HuH-7 (cell line): Measurements from ENCODE around the gene TAF10.

Source experiments
- DNase-seq: peaks from one replicate; pipeline ENCODE4 v3.0.0; 2011; ENCODE audit warnings: low spot score

Gene TAF10

GRCh38 chr11:6640985-6641701 is 29.1 kb upstream of the TAF10 start:
- no peak for DNase-seq

- DNase-seq: no peak
These were observed 28.3 kb upstream of the TAF10 start for GRCh38 chr11:6640036-6640984.

GRCh38 chr11:6638429-6638828 is 26.4 kb upstream of the TAF10 start:
- DNase-seq: no peak

- DNase-seq: no peak
These were observed 25.9 kb upstream of the TAF10 start for GRCh38 chr11:6637871-6638270.

- no peak for DNase-seq
These were observed 24.5 kb upstream of the TAF10 start for GRCh38 chr11:6636480-6636879.

GRCh38 chr11:6635082-6635932 is 23.3 kb upstream of the TAF10 start:
- DNase-seq: peak; percentile 80

GRCh38 chr11:6634534-6634933 is 22.5 kb upstream of the TAF10 start:
- no peak for DNase-seq

- no peak for DNase-seq
These were observed 21.7 kb upstream of the TAF10 start for GRCh38 chr11:6633422-6634408.

GRCh38 chr11:6632116-6633073 is 20.4 kb upstream of the TAF10 start:
- DNase-seq: no peak

GRCh38 chr11:6631361-6631890 is 19.4 kb upstream of the TAF10 start:
- no peak for DNase-seq

GRCh38 chr11:6630632-6631291 is 18.7 kb upstream of the TAF10 start:
- DNase-seq: no peak

- DNase-seq: no peak
These were observed 18.0 kb upstream of the TAF10 start for GRCh38 chr11:6629892-6630631.

GRCh38 chr11:6629573-6629891 is 17.5 kb upstream of the TAF10 start:
- no peak for DNase-seq

GRCh38 chr11:6628526-6628925 is 16.5 kb upstream of the TAF10 start:
- DNase-seq: no peak

GRCh38 chr11:6627762-6628241 is 15.8 kb upstream of the TAF10 start:
- no peak for DNase-seq

- no peak for DNase-seq
These were observed 15.2 kb upstream of the TAF10 start for GRCh38 chr11:6626971-6627761.

- no peak for DNase-seq
These were observed 13.9 kb upstream of the TAF10 start for GRCh38 chr11:6625832-6626420.
